Measurements from ENCODE around the gene SH3GL2. TPM values are rescaled to one million over a fixed set of nuclear protein-coding genes. Genes with fewer than 3 reads are reported as not detected.

SH3GL2 gene
- total and polyA plus RNA-seq, 11 donors, result 1.3 to 20.9 (median 5.0) TPM

DNA sequence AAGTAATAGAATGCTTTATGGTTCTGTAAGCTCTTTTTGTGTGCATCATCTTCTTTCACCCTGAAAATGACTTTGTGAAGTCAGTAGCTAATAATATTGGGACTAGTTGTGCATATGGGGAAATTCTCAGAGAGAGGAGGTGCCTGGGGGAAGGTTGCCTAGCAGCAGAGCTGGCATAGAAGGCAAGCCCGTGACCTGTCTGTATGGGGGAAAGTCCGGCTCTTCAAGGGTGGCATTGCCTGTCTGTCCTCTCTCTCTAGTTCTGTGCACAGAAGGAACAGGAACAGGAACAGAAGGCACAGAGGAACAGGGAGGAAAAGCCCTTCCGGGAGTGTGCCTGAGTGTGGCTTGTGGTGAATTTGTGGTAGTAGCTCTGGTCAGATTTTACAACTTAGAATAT lies 33.1 kb downstream of the SH3GL2 start:
- 28 to 37% (median 36%) methylated on average over 3 of the region's 3 CpGs for WGBS, 4 donors
- H3K36me3 ChIP-seq, result no peaks in the 10 kb centered on the region
- peak; percentile 55 to 73 (median 66) for ATAC-seq
- intact Hi-C loops (cut with DNase I), result no loop called here
- no peak overlapping the region for H3K4me3 ChIP-seq
- peak in 1 of 5 donors; percentile 18 for DNase-seq
- no peaks in the 10 kb centered on the region for H3K9me3 ChIP-seq
- TF ChIP-seq POLR2A (IDR thresholded peaks at IDR 0.05) (no peak), CTCF (IDR thresholded peaks at IDR 0.05) (no peak)
- peaks cover 0 to 14% (median 0%) of the 10 kb centered on the region in 12 donors for H3K4me1 ChIP-seq
- H3K27ac ChIP-seq, result peak overlapping the region in 6 of 12 donors; percentile 40 to 65 (median 55)
- H3K27me3 ChIP-seq, result no peaks in the 10 kb centered on the region

GRCh38 chr9:17613758-17614157 lies 34.9 kb downstream of the SH3GL2 start:
- H3K9me3 ChIP-seq, result no peaks in the 10 kb centered on the region
- H3K4me1 ChIP-seq, result peaks cover 0 to 14% (median 0%) of the 10 kb centered on the region in 12 donors
- intact Hi-C loops (cut with DNase I), result no loop called here
- ATAC-seq (no peak), DNase-seq (no peak)
- H3K27me3 ChIP-seq, result no peaks in the 10 kb centered on the region
- H3K36me3 ChIP-seq, result no peaks in the 10 kb centered on the region
- 45 to 66% (median 56%) methylated on average over 3 of the region's 3 CpGs for WGBS, 4 donors
- no peak overlapping the region for H3K4me3 ChIP-seq
- no peak overlapping the region for H3K27ac ChIP-seq
- TF ChIP-seq POLR2A (IDR thresholded peaks at IDR 0.05) (no peak), CTCF (IDR thresholded peaks at IDR 0.05) (no peak)

GRCh38 chr9:17614250-17614649 lies 35.4 kb downstream of the SH3GL2 start:
- H3K4me3 ChIP-seq, result no peak overlapping the region
- no peak for TF ChIP-seq CTCF (IDR thresholded peaks at IDR 0.05)
- TF ChIP-seq POLR2A (IDR thresholded peaks at IDR 0.05), result no peak
- H3K27me3 ChIP-seq, result no peaks in the 10 kb centered on the region
- intact Hi-C loops (cut with DNase I), result no loop called here
- no peak for DNase-seq
- 60 to 82% (median 78%) methylated on average over 1 of the region's 1 CpG for WGBS, 4 donors
- H3K4me1 ChIP-seq, result peaks cover 0 to 14% (median 0%) of the 10 kb centered on the region in 12 donors
- H3K36me3 ChIP-seq, result no peaks in the 10 kb centered on the region
- ATAC-seq, result no peak
- H3K27ac ChIP-seq, result no peak overlapping the region
- no peaks in the 10 kb centered on the region for H3K9me3 ChIP-seq

DNA sequence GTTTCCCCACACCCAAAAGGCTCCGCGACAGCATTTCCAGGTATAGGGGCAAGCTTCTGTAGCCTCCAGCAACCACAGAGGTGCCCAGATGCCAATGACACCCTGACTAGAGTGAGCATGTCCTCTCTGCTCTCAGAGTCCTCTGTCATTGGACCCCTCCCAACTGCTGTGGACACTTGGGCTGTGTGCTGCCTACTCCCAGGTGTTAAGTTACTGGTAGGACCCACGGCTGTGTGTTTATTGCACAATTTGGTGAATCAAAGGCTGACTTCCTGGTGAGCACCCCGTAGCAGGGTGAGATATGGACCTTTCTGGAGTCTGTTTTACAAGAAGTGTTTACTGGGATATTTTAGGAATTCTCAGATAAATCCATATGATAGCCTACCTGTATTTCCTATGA lies 36.0 kb downstream of the SH3GL2 start:
- DNase-seq (no peak), ATAC-seq (no peak)
- Histone ChIP-seq H3K9me3 (no peaks in the 10 kb centered on the region), H3K27ac (no peak overlapping the region), H3K36me3 (no peaks in the 10 kb centered on the region), H3K4me3 (no peak overlapping the region), H3K4me1 (peaks cover 0 to 14% (median 0%) of the 10 kb centered on the region in 12 donors), H3K27me3 (no peaks in the 10 kb centered on the region)
- TF ChIP-seq POLR2A (IDR thresholded peaks at IDR 0.05) (no peak), CTCF (IDR thresholded peaks at IDR 0.05) (no peak)
- intact Hi-C loops (cut with DNase I), result no loop called here
- WGBS, 4 donors, result 61 to 64% (median 62%) methylated on average over 4 of the region's 4 CpGs

All from heart left ventricle (tissue), 16 donors.